GM12872 (cell line): Measurements from ENCODE around the gene TMC8.

Source experiments
- TF ChIP-seq, protein P1 (sequence below): IDR thresholded peaks from 3 replicates; pipeline ENCODE4 v1.5.1; 2011; ENCODE audit warnings: low read depth, mild to moderate bottlenecking, low read length, moderate library complexity; ENCODE audit not compliant: insufficient read depth

Gene TMC8, protein sequence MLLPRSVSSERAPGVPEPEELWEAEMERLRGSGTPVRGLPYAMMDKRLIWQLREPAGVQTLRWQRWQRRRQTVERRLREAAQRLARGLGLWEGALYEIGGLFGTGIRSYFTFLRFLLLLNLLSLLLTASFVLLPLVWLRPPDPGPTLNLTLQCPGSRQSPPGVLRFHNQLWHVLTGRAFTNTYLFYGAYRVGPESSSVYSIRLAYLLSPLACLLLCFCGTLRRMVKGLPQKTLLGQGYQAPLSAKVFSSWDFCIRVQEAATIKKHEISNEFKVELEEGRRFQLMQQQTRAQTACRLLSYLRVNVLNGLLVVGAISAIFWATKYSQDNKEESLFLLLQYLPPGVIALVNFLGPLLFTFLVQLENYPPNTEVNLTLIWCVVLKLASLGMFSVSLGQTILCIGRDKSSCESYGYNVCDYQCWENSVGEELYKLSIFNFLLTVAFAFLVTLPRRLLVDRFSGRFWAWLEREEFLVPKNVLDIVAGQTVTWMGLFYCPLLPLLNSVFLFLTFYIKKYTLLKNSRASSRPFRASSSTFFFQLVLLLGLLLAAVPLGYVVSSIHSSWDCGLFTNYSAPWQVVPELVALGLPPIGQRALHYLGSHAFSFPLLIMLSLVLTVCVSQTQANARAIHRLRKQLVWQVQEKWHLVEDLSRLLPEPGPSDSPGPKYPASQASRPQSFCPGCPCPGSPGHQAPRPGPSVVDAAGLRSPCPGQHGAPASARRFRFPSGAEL

GRCh38 chr17:78130437-78131101 is at the start of gene TMC8:
Gene TMC8, plus strand, starts transcription at chr17:78130771. Its CDS starts 818 bp downstream, at chr17:78131589.
- TF ChIP-seq, protein P1, sequence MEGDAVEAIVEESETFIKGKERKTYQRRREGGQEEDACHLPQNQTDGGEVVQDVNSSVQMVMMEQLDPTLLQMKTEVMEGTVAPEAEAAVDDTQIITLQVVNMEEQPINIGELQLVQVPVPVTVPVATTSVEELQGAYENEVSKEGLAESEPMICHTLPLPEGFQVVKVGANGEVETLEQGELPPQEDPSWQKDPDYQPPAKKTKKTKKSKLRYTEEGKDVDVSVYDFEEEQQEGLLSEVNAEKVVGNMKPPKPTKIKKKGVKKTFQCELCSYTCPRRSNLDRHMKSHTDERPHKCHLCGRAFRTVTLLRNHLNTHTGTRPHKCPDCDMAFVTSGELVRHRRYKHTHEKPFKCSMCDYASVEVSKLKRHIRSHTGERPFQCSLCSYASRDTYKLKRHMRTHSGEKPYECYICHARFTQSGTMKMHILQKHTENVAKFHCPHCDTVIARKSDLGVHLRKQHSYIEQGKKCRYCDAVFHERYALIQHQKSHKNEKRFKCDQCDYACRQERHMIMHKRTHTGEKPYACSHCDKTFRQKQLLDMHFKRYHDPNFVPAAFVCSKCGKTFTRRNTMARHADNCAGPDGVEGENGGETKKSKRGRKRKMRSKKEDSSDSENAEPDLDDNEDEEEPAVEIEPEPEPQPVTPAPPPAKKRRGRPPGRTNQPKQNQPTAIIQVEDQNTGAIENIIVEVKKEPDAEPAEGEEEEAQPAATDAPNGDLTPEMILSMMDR, result no peak

GRCh38 chr17:78081551-78081950 is 49.0 kb upstream of the TMC8 start:
- TF ChIP-seq, protein P1, result no peak

DNA sequence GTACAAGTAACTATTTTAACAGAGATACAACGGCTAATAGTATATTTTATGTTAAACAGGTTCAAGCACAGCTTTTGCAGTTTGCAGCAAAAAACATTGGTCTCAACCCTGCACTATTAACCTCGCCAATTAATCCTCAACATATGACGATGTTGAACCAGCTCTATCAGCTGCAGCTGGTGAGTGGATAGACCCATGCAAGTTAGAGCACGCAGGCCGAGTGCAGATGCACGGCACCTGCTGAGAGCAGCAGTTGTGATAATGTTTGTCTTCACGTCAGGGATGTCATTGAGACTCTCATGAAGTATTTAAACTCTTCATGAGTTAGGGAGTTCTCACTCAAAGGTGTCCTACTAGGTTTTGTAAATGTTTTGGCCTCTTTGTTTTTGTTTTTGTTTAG is 47.6 kb upstream of the TMC8 start:
- TF ChIP-seq, protein P1, result no peak

GRCh38 chr17:78086740-78087139 is 43.8 kb upstream of the TMC8 start:
- TF ChIP-seq, protein P1, result no peak

- TF ChIP-seq, protein P1, result no peak
Measured at GRCh38 chr17:78088529-78088928, 42.0 kb upstream of the TMC8 start.

DNA sequence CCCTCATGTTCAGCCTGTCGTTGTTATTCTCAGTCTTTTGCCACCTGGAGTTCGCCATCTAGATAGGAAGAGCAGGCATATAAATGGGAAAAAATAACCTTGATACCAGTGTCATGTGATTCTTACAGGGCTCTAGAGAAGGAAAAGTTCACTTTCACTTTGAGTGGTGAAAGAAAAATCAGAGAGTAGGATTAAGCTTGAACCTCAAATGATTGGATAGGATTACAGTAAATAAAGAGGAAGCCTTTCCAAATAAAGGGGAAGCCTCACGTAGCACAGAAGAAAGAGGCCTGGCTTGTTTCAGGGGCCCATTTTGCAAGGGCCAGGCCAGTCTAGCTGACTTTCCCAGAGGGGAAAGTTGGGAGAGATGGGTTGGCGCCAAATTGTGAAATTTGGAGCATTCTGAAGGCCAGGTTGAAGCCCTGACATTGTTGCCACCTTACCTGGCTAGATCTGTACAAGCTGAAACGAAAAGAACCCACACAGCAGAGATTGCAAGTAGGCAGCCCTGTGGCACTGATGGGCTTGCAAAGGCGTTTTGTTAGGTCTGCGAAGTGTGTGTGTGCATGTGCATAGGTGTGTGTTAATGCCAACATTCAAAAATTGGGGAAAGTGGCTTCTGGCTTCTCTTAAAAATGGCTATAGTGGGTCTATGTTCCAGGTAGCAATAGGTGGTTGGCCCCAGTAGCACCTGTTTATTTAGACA is 40.8 kb upstream of the TMC8 start:
- TF ChIP-seq, protein P1, result no peak
